Measurements from ENCODE around the gene TMBIM6. TPM values are rescaled to one million over a fixed set of nuclear protein-coding genes. Genes with fewer than 3 reads are reported as not detected.
A peak's percentile ranks its signal among the peaks of the same experiment; 100 is the strongest.

TMBIM6 gene
- total RNA-seq, 1 donor from 2014 or later, result 188 TPM

- TF ChIP-seq CTCF (IDR thresholded peaks at IDR 0.05), result no peak
- H3K4me3 ChIP-seq, result no peak overlapping the region
- intact Hi-C loops (cut with DNase I), result no loop called here
- H3K4me1 ChIP-seq, result no peaks in the 10 kb centered on the region
- H3K27me3 ChIP-seq, result no peaks in the 10 kb centered on the region
- H3K9me3 ChIP-seq, result no peaks in the 10 kb centered on the region
- peak overlapping the region; percentile 18 to 20 for H3K27ac ChIP-seq
- DNase-seq (ENCODE audit: low spot score in 2 of 2), result no peak
- H3K36me3 ChIP-seq, result peaks cover 76 to 90% of the 10 kb centered on the region in 2 donors
These were observed 59.2 kb downstream of the TMBIM6 start for GRCh38 chr12:49800421-49801140.

GRCh38 chr12:49801141-49802063 lies 60.0 kb downstream of the TMBIM6 start:
- Histone ChIP-seq H3K36me3 (peaks cover 75 to 87% of the 10 kb centered on the region in 2 donors), H3K4me3 (no peak overlapping the region), H3K9me3 (no peaks in the 10 kb centered on the region), H3K4me1 (no peaks in the 10 kb centered on the region), H3K27ac (peak overlapping the region; percentile 18 to 20), H3K27me3 (no peaks in the 10 kb centered on the region)
- intact Hi-C loops (cut with DNase I), result no loop called here
- TF ChIP-seq CTCF (IDR thresholded peaks at IDR 0.05), result no peak
- no peak for DNase-seq (ENCODE audit: low spot score in 2 of 2)

GRCh38 chr12:49803693-49804450 lies 62.5 kb downstream of the TMBIM6 start:
- no peak for DNase-seq (ENCODE audit: low spot score in 2 of 2)
- Histone ChIP-seq H3K27me3 (no peaks in the 10 kb centered on the region), H3K36me3 (peaks cover 55 to 65% of the 10 kb centered on the region in 2 donors), H3K4me1 (peaks cover under 1 to 7% of the 10 kb centered on the region in 2 donors), H3K4me3 (no peak overlapping the region), H3K27ac (no peak overlapping the region), H3K9me3 (no peaks in the 10 kb centered on the region)
- intact Hi-C loops (cut with DNase I), result no loop called here
- no peak for TF ChIP-seq CTCF (IDR thresholded peaks at IDR 0.05)

GRCh38 chr12:49804821-49805220 lies 63.5 kb downstream of the TMBIM6 start:
- intact Hi-C loops (cut with DNase I), result no loop called here
- Histone ChIP-seq H3K9me3 (no peaks in the 10 kb centered on the region), H3K4me3 (no peak overlapping the region), H3K27ac (no peak overlapping the region), H3K36me3 (peaks cover 54 to 56% of the 10 kb centered on the region in 2 donors), H3K27me3 (no peaks in the 10 kb centered on the region), H3K4me1 (peaks cover 10 to 17% of the 10 kb centered on the region in 2 donors)
- no peak for DNase-seq (ENCODE audit: low spot score in 2 of 2)
- no peak for TF ChIP-seq CTCF (IDR thresholded peaks at IDR 0.05)

GRCh38 chr12:49805409-49805808 lies 64.1 kb downstream of the TMBIM6 start:
- no peak for DNase-seq (ENCODE audit: low spot score in 2 of 2)
- Histone ChIP-seq H3K27me3 (no peaks in the 10 kb centered on the region), H3K27ac (no peak overlapping the region), H3K9me3 (no peaks in the 10 kb centered on the region), H3K36me3 (peaks cover 48 to 53% of the 10 kb centered on the region in 2 donors), H3K4me1 (peaks cover 15 to 23% of the 10 kb centered on the region in 2 donors), H3K4me3 (no peak overlapping the region)
- intact Hi-C loops (cut with DNase I), result no loop called here
- TF ChIP-seq CTCF (IDR thresholded peaks at IDR 0.05), result no peak
